Inflammatory macrophage treated with lipopolysaccharide for 1 hour (primary cell): Measurements from ENCODE around the gene TRAM2.

ENCODE experiments used
- DNase-seq, 2 donors: peaks; one replicate each; pipeline ENCODE4 v3.0.0-alpha.2; 2020 to 2022

The TRAM2 gene

DNA sequence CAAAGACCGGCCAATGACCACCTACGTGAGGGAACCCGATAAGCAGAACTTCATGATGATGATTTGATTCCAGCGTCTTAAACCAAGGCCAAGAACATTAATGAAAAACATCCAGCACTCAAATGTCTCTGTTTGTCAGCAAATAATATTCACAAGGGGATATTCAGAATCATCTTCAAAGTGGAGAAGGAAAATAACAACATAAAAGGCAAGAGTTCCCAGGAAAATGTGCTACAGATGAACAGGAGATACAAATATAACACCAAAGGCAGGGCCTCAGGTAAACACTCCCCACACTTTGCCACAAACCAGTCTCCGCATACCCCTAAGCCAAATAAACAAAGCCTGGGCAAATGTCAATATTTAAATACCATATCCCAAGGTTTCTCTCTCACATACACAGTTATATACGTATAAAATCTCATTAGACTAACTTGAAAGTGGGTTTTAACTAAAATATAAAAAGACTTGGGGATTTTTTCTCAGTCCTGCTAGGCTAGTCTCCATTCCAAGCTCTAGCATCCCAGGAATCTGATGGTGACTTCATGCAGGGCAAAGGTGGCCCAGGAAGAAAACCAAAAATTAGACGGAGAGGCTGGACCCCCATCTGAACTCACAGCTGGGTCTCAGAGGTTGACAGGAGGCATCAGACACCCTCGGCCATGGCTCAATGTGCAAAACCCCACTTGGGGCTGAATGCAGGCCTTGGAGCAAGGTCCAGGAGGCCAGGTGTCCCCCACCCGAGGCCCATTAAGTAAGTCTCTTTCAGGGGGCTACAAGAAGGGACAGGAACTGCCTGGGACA, 32.1 kb downstream of the TRAM2 start:
- no peak for DNase-seq

- DNase-seq: no peak
These were observed 32.9 kb downstream of the TRAM2 start for GRCh38 chr6:52543729-52544601.

DNA sequence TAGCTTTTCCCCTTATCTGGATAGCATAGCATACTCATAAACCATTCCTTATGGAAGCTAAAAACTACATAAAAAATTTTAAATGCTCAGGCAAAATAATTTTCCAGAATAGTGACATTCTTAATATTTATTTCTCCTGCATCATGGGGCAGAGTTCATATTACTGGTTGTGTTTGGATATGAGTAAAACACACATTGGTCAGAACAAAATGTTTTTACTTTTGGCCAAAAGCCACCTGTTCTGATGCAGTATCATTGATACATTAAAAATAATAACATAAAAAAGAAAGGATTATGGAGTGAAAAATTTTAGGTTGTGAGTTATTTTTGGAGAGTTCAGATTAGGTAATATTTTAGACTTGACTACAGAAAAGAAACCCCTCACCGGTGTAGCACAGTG, 33.6 kb downstream of the TRAM2 start:
- no peak for DNase-seq

DNA sequence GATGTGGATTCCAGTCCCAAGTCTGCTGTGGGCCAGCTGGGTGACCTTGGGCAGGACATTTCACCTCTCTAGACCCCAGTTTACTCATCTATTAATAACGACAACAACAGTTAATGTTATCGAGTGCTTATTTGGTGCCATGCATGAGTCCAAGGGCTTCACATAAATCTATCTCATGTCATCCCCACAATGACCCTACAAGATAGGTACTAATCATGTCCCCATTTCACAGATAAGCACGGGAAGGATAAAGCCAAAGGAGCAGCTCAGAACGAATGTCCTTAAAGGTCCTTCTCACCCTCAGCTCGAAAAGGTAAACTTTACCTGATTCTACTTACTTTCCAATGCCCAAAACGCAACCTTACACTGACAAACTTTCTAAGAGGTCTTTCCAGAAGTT, 35.7 kb downstream of the TRAM2 start:
- DNase-seq: no peak

- DNase-seq: no peak
These were observed 36.5 kb downstream of the TRAM2 start for GRCh38 chr6:52540286-52540902.

GRCh38 chr6:52539607-52540006, 37.3 kb downstream of the TRAM2 start:
- DNase-seq: no peak

DNA sequence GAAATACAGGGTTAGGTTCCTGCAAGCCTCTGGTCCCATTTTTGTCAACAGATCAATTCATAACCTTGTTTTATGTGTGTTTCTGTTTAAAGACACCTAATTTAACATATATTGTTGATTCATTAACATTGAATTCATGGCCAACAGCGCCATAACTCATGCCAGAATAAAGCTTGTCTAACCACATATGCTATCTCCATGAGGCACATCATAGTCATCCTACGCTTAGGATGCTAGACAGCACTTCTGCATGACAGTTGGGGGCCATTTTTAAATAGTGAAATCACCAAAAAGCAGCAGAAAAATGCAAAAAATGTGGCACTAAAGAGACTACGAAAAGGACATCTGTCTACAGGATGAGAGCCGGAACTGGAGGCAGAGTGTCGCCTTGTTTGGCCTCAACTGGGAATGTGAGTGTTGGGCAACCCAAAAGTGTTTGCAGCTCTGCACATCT, 37.9 kb downstream of the TRAM2 start:
- no peak for DNase-seq

DNA sequence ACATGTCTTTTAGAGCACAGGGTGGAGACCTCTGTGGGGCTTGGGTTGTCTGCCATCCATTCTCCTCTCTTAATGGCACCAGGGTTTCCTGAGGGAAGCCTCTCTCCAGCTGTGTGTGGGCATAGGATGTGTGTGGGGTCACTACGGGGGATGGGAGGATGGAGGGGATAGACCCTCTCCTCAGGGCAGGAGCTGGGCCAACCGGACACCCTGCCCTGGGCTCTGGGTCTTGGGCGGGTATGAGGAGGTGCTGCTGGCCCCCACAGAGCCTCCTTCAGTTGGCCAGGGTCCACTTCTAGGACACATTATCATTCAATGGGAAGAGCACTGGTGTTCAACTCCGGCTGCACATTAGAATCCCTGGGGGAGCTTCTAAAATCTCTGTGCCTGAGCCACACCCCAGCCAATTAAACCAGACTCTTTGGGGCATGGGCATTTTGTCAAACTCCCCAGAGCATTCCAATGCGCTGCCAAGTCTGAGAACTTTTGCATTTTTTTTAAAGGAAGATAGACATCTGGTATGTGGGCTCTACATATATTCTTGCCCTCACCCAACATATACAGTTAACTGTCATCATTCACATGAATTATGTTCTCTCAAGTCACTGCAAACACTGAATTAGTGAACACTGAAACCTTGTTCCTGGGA, 38.5 kb downstream of the TRAM2 start:
- DNase-seq: no peak

DNA sequence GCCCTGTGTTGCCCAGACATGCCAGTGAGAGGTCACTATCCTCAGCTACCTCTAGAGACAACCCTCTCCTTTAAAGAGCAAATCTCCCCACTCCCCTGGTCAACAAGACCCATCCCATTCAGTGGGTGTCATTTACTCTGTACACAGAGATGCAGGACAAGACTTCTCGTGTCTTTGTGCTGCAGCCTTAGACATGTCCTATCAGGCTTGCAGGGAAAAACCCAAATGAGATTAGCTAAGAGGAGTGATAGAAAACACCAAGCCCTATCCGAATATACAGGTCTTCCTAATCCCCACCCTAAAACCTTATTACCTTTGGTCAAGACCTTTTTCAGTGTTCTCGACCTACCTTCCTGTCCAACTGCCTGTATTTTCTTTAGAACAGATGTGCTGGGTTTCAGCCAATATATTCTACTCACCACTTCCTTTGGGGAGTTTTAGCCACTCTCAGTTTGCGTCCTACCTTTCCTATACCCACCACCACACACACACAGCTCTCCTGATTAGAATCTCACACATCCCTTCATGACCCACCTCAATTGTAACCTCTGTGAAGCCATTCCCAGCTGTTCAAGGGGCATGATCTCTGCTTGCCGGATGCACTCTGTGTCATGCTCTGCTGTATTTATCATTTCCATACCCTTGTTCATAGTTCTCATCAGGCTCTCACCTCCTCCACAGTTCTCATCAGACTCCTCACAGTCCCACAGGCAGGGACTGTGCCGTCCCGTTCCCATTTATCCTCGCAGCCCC, 39.7 kb downstream of the TRAM2 start:
- no peak for DNase-seq

DNA sequence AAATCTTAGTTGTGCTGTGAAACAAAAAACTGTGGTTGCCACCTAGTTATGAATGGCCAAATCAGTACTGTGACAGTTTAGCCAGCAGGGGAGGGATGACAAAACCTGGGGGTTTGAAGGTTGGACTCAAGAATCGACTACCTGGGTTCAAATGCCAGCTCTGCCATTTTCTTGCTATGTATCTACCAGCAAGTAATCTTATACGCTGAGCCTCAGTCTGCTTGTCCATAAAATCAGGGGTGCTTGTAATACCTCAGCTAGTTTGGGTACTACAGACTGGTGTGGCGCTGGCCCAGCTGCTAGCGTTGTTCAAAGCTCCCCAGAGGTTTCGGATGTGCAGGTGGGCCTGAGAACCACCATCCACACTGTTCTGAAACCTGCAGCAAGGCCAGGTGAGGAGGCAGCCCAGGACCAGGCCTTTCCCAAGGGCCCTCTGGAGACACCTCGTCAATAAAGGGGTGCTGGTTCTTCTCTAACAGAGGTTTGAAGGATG, 40.4 kb downstream of the TRAM2 start:
- no peak for DNase-seq

DNA sequence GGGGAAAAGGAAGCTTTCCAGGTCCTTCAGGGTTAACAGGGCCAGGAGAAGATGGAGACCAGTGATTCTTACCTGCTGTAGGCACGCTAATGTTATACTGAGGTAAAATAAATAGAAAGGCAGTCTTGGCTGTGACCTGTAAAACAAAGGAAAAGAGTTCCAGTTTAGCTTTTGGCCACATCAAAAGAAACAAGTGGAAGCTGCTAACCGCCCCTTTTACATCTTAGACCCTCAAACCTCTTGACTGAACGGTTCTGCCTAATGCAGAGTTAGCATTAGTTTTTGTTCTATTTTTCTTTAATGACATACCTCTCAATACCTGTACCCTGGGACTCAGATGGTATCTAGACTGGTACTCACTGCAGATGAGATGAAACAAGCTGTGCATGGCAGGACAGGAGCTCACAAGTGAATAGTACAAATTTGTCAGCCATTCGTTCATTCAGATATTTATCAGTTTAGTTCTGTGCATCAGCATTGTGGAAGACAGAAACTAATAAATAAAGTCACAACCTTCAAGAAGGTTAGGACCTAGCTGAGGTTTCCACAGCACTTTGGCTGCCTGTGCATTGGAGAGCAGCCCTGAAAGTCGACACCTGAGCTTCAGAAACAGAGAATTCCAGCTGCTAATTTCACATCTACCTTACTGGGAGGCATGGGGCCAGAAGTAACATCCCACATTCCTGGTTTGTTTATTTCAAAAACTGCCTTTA, 41.0 kb downstream of the TRAM2 start:
- no peak for DNase-seq

DNA sequence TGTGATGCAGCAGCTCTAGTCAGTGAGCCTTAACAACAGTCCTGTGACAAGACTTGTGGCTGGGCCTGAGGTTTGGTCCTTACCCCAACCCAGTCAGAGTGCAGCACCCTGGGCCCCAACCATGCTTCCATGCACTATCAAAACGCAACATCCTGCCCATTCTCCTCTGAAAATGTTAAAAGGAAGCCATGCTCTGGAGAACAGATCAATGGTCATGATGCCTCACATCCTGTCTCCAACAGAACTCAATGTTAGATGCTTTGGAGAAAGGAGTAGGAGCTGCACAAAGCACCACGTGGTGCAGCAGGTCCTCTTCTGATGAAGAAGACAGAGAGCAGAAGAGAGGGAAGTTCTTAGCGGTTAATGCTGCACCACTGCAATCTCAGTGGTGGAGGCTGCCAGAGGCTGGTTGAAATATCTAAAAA, 41.9 kb downstream of the TRAM2 start:
- no peak for DNase-seq

DNA sequence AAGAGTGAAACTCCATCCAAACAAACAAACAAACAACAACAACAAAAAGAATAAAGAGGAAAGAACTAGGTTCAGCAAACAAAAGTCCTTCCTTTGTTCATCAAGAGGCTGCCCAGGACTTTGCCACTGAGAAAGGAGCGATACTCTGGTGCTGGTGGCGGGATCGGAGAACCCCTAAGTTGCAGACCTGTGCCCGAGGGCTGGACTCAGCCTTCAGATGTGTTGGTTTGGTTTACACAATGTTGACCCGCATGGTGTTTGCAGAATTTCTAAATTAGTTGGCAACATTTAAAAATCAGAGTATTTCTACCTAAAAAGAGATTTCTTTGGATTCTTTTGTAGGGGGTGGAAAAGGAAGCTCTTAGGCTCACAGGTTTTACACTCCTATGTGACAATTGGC, 42.5 kb downstream of the TRAM2 start:
- DNase-seq: no peak

- DNase-seq: no peak
These were observed 43.4 kb downstream of the TRAM2 start for GRCh38 chr6:52533491-52533890.

- no peak for DNase-seq
These were observed 44.4 kb downstream of the TRAM2 start for GRCh38 chr6:52532457-52532856.

DNA sequence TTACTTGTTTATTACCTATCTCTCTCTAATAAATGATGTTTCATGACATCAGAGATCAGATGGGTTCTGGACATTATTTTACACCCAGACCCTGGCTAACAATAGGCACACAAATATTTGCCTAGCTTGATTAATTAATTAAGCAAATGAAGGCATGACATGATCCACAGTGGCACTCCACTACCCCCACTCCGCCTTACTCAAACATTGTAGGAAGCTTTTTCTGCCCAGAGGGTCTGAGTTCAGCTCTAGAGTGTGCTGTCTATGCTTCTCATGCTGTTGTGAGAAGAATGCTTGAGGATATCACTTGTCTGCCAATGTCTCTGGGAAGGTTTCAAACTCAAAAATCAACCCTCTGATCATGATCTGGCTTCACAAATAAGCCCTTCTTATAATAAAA, 45.0 kb downstream of the TRAM2 start:
- no peak for DNase-seq

DNA sequence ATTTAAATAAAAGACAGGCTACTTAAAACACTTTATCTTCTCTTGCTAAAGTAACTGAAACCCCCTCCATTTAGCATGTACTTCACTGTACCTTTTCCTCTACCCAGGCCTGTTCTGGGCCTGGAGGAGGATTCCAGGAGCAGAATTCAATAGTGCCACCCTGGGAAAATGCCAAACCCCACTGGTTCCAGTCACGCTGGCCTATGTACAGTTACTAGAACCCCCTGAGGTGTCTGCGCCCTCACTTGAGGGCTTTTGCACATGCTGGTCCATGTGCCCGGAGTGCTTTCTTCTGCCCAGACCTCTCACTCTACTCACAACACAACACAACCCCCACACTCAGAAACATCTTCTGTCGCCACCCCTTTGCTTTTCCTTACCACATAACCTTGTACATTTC, 45.5 kb downstream of the TRAM2 start:
- DNase-seq: no peak

- DNase-seq: no peak
These were observed 46.5 kb downstream of the TRAM2 start for GRCh38 chr6:52530351-52530750.

DNA sequence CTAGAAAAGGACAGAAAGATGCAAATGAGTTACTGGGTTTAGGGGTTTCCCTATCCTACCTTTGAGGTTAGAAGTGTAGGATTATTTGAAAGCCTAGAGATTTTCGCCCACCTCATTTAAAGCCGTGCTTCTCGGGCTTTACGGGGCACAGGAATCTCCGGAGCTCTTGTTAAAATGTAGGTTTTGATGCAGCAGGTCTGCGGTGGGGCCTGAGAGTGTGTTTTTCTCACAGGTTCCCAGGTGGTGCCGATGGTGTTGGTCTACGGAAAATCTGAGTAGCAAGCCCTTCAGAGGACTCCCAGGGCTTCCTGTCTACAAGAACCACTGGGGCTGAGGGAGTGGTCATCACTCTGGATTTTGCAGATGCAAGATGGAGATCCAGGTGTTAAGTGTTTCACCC, 47.5 kb downstream of the TRAM2 start:
- no peak for DNase-seq

DNA sequence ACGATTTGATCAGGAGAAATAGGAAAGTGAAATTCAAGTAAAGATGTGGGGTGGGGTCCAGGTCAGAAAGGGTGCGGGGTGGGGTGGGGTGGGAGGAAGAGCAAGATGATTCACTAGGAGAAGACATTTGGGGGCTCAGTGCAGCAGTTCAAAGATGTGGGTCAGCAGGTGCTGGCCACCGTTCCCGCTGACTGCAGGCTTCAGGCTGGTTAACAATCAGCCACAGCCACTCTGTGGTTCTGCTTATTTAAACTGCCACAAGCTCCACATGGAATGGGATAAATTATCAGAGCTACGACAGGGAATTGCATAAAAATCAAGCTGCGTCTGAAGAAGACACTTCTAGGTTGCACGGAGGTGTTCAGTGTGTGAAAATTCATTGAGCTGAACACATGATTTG, 49.4 kb downstream of the TRAM2 start:
- no peak for DNase-seq

DNA sequence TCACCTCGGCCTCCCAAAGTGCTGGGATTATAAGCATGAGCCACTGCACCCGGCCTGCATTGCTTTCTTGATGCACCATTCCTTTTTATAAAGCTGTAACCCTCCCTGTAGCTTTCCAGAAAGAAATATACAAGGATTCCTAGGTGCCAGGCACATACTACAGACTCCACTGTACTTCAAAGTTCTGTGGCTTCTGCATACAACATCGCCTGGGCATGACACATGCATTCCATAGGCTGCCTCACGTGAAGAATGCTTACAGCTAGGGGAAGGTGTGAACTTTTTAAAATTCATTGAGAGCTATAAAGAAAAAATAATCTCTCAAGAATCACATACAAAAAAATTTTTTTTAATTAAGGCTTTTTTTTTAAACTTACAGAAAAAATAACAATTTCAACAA, 50.2 kb downstream of the TRAM2 start:
- no peak for DNase-seq

GRCh38 chr6:52524918-52525317, 51.9 kb downstream of the TRAM2 start:
- DNase-seq: no peak
